ENCODE data around the gene BCR. TPM values are rescaled to one million over a fixed set of nuclear protein-coding genes. Genes with fewer than 3 reads are reported as not detected.

Gene BCR
- total RNA-seq, 1 experiment from 2014 or later: 77.0 TPM

- Mint-ChIP-seq H3K36me3 (ENCODE audit: insufficient read depth in 1 of 3, low read depth in 3 of 3) (no peaks in the 10 kb centered on the region; a peak in 1 of 7 replicates), H3K9me3 (no peaks in the 10 kb centered on the region), H3K4me3 (no peak overlapping the region), H3K4me1 (peaks cover 7 to 31% of the 10 kb centered on the region in 2 experiments), H3K27ac (no peak overlapping the region), H3K27me3 (ENCODE audit: low read depth) (peaks cover 12% of the 10 kb centered on the region)
- Histone ChIP-seq H2BK15ac (ENCODE audit: low read depth, low read length) (no peak overlapping the region), H3K4me2 (ENCODE audit: insufficient read depth, insufficient read length, low read length) (no peak overlapping the region), H3K79me2 (ENCODE audit: insufficient read depth, low read length) (no peaks in the 10 kb centered on the region), H3K4ac (ENCODE audit: low read depth, low read length) (no peak overlapping the region), H3T11ph (ENCODE audit: low read length) (no peak overlapping the region), H3K27ac (ENCODE audit: insufficient read length, low read depth, low read length) (no peak overlapping the region), H2BK20ac (ENCODE audit: low read depth, low read length, poor library complexity, severe bottlenecking) (no peak overlapping the region), H2AK5ac (ENCODE audit: insufficient read length, low read length) (no peak overlapping the region), H2BK5ac (ENCODE audit: insufficient read length, low read length) (no peak overlapping the region), H3K9me3 (ENCODE audit: control insufficient read depth, low read depth, low read length) (no peaks in the 10 kb centered on the region), H3K23ac (ENCODE audit: insufficient read length, low read depth, low read length) (no peak overlapping the region), H3K23me2 (ENCODE audit: insufficient read length, low read depth, low read length, poor library complexity, severe bottlenecking) (no peaks in the 10 kb centered on the region), H3K14ac (ENCODE audit: insufficient read depth, low read length) (no peak overlapping the region), H2BK120ac (ENCODE audit: low read depth, low read length, poor library complexity, severe bottlenecking) (no peak overlapping the region), H3K27me3 (ENCODE audit: insufficient read depth, low read length) (no peaks in the 10 kb centered on the region), H4K20me1 (ENCODE audit: control insufficient read depth, insufficient read depth, insufficient read length) (no peaks in the 10 kb centered on the region), H4K5ac (ENCODE audit: insufficient read length, low read depth, low read length) (no peak overlapping the region), H3K18ac (ENCODE audit: insufficient read length, low read depth, low read length) (no peak overlapping the region), H2BK12ac (ENCODE audit: insufficient read length, low read depth, low read length) (no peak overlapping the region), H3K56ac (ENCODE audit: insufficient read length, low read depth, low read length) (no peak overlapping the region), H3K79me1 (ENCODE audit: insufficient read depth, low read depth, low read length, poor library complexity, severe bottlenecking) (no peaks in the 10 kb centered on the region), H4K8ac (replicated peaks; ENCODE audit: insufficient read length, low read depth, low read length) (no peak overlapping the region), H3K4me1 (ENCODE audit: insufficient read depth, low read length) (no peaks in the 10 kb centered on the region; the same call in 1 of the 2 replicates), H3K9ac (ENCODE audit: extremely low read depth, insufficient read length, low read length) (no peak overlapping the region), H2AFZ (ENCODE audit: low read length) (no peak overlapping the region), H4K91ac (ENCODE audit: insufficient read length, low read depth, low read length) (no peak overlapping the region)
- no CpG with 5 or more reads among the region's 11 CpGs for WGBS (ENCODE audit: extremely low coverage, insufficient read length, low lambda C conversion rate)
- no peak for DNase-seq
- TF ChIP-seq CTCF (conservative IDR thresholded peaks at IDR 0.05): no peak
Measured at GRCh38 chr22:23164091-23164490, 16.2 kb upstream of the BCR start.
